ENCODE measurements around the gene QPRT. TPM values are rescaled to one million over a fixed set of nuclear protein-coding genes. Genes with fewer than 3 reads are reported as not detected.

QPRT gene
- total and polyA plus RNA-seq, 2 donors (not counting 3 experiments of a cell fraction or from before 2014, with no cell fraction given), result 0.40 to 0.44 TPM

DNA sequence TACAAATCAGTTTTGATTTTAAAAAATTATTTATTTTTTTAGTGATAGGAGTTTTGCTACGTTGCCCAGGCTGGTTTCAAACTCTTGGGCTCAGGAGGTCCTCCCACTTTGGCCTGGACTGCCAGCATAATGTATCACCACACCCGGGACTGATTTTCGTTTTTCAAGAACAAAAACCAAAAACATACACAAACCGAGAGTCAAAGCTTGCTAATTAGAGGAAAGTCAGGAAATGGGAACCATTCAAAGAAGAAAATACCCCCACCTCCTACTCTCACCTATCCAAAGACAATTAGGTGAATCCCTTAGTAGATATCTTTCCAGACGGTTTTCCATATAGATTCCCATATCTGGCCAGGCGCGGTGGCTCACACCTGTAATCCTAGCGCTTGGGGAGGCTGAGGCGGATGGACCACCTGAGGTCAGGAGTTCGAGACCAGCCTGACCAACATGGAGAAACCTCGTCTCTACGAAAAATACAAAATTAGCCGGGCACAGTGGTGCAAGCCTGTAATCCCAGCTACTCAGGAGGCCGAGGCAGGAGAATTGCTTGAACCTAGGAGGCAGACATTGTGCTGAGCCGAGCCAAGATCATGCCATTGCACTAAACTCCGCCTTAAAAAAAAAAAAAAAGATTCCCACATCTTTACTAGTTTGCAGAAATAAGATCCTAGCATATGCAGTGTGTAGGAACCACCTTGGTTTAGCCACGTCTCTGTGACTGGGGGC is 16.8 kb upstream of the QPRT start:
- DNase-seq (ENCODE audit: low read depth, low spot score), result no peak
- Histone ChIP-seq H3K9ac (replicated peaks; ENCODE audit: extremely low read depth, insufficient read depth, low read length) (no peak overlapping the region), H4K20me1 (replicated peaks; ENCODE audit: control insufficient read depth, extremely low read depth, insufficient read depth, low read length) (no peaks in the 10 kb centered on the region), H3K79me2 (ENCODE audit: control insufficient read depth, insufficient read depth, low read length) (no peaks in the 10 kb centered on the region), H3K4me3 (replicated peaks in 1 of 3; ENCODE audit: insufficient read depth in 1 of 3, low read depth in 1 of 3, low read length in 3 of 3) (no peak overlapping the region), H2AFZ (ENCODE audit: low read depth, low read length) (no peak overlapping the region), H3K4me2 (ENCODE audit: insufficient read depth, low read length) (no peak overlapping the region), H3K4me1 (ENCODE audit: control insufficient read depth, extremely low read depth, insufficient read depth, low read length) (no peaks in the 10 kb centered on the region), H3K27me3 (ENCODE audit: control insufficient read depth in 2 of 2, insufficient read depth in 2 of 2, low read length in 2 of 2) (no peaks in the 10 kb centered on the region), H3K9me1 (replicated peaks; ENCODE audit: control insufficient read depth, extremely low read depth, insufficient read depth, low read length) (no peaks in the 10 kb centered on the region), H3K27ac (ENCODE audit: insufficient read depth, low read depth, low read length) (no peak overlapping the region), H3K36me3 (ENCODE audit: control insufficient read depth in 2 of 2, extremely low read depth in 1 of 2, insufficient read depth in 2 of 2, low read length in 2 of 2) (no peaks in the 10 kb centered on the region), H3K9me3 (replicated peaks; ENCODE audit: control insufficient read depth, insufficient read depth, low read length) (no peaks in the 10 kb centered on the region)
- ChIA-PET POLR2A (no interaction called here), CTCF (no interaction called here)
- no peak for FAIRE-seq
- intact Hi-C loops (cut with micrococcal nuclease), result no loop called here
- BruUV-seq (replicated peaks), result no TSS peak
- TF ChIP-seq POLR2A (IDR thresholded peaks at IDR 0.05; ENCODE audit: low read depth, low read length), result no peak
- TF ChIP-seq, protein P1, sequence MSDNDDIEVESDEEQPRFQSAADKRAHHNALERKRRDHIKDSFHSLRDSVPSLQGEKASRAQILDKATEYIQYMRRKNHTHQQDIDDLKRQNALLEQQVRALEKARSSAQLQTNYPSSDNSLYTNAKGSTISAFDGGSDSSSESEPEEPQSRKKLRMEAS (IDR thresholded peaks at IDR 0.05; ENCODE audit: insufficient read depth, insufficient read length), result no peak
- TF ChIP-seq GATA2 (IDR thresholded peaks at IDR 0.05; ENCODE audit: insufficient read depth, insufficient read length, low read depth, low read length), result no peak
- no peak for TF ChIP-seq JUN (IDR thresholded peaks at IDR 0.05; ENCODE audit: borderline replicate concordance, insufficient read depth, insufficient read length, low read depth)
- TF ChIP-seq FOS (IDR thresholded peaks at IDR 0.05; ENCODE audit: borderline replicate concordance, insufficient read depth, low read length), result no peak
- no peak for TF ChIP-seq EZH2 (IDR thresholded peaks at IDR 0.05; ENCODE audit: borderline replicate concordance, low read depth, low read length, severe bottlenecking)
- TF ChIP-seq POLR2AphosphoS5 (IDR thresholded peaks at IDR 0.05; ENCODE audit: insufficient read depth, low read depth, low read length), result no peak
- no peak for TF ChIP-seq MYC (IDR thresholded peaks at IDR 0.05; ENCODE audit: low read depth, low read length)
- dilution Hi-C loops (cut with MboI; ENCODE audit: extremely low pct_ligation_motif_present, low sequenced_read_pairs), result no loop called here

DNA sequence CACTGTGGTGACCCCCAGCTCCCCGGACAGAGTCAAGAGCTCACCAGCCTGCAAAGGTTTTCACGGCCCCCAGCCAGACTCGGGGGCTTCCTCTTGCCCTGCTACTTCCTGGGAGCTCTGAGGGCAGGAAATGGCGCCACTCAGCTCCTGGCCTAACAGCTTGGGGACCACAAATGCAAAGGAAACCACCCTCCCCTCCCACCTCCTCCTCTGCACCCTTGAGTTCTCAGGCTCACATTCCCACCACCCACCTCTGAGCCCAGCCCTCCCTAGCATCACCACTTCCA is 16.3 kb upstream of the QPRT start:
- TF ChIP-seq FOS (IDR thresholded peaks at IDR 0.05; ENCODE audit: borderline replicate concordance, insufficient read depth, low read length) (no peak), POLR2AphosphoS5 (IDR thresholded peaks at IDR 0.05; ENCODE audit: insufficient read depth, low read depth, low read length) (no peak), EZH2 (IDR thresholded peaks at IDR 0.05; ENCODE audit: borderline replicate concordance, low read depth, low read length, severe bottlenecking) (no peak), MYC (IDR thresholded peaks at IDR 0.05; ENCODE audit: low read depth, low read length) (no peak), JUN (IDR thresholded peaks at IDR 0.05; ENCODE audit: borderline replicate concordance, insufficient read depth, insufficient read length, low read depth) (no peak), POLR2A (IDR thresholded peaks at IDR 0.05; ENCODE audit: low read depth, low read length) (no peak), GATA2 (IDR thresholded peaks at IDR 0.05; ENCODE audit: insufficient read depth, insufficient read length, low read depth, low read length) (no peak)
- TF ChIP-seq, protein P2, sequence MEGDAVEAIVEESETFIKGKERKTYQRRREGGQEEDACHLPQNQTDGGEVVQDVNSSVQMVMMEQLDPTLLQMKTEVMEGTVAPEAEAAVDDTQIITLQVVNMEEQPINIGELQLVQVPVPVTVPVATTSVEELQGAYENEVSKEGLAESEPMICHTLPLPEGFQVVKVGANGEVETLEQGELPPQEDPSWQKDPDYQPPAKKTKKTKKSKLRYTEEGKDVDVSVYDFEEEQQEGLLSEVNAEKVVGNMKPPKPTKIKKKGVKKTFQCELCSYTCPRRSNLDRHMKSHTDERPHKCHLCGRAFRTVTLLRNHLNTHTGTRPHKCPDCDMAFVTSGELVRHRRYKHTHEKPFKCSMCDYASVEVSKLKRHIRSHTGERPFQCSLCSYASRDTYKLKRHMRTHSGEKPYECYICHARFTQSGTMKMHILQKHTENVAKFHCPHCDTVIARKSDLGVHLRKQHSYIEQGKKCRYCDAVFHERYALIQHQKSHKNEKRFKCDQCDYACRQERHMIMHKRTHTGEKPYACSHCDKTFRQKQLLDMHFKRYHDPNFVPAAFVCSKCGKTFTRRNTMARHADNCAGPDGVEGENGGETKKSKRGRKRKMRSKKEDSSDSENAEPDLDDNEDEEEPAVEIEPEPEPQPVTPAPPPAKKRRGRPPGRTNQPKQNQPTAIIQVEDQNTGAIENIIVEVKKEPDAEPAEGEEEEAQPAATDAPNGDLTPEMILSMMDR (IDR thresholded peaks at IDR 0.05; ENCODE audit: extremely low read depth in 1 of 2, insufficient read depth in 1 of 2, low read depth in 1 of 2, low read length in 2 of 2), result no peak
- TF ChIP-seq, protein P1 (IDR thresholded peaks at IDR 0.05; ENCODE audit: insufficient read depth, insufficient read length), result no peak
- H3K4me3 ChIP-seq (replicated peaks in 1 of 3; ENCODE audit: insufficient read depth in 1 of 3, low read depth in 1 of 3, low read length in 3 of 3), result no peak overlapping the region
- ChIA-PET CTCF (no interaction called here), POLR2A (no interaction called here)
- no peak for FAIRE-seq
- intact Hi-C loops (cut with micrococcal nuclease), result no loop called here
- H3K4me2 ChIP-seq (ENCODE audit: insufficient read depth, low read length), result no peak overlapping the region
- no peak overlapping the region for H3K9ac ChIP-seq (replicated peaks; ENCODE audit: extremely low read depth, insufficient read depth, low read length)
- no peaks in the 10 kb centered on the region for H4K20me1 ChIP-seq (replicated peaks; ENCODE audit: control insufficient read depth, extremely low read depth, insufficient read depth, low read length)
- H2AFZ ChIP-seq (ENCODE audit: low read depth, low read length), result no peak overlapping the region
- no peaks in the 10 kb centered on the region for H3K27me3 ChIP-seq (ENCODE audit: control insufficient read depth in 2 of 2, insufficient read depth in 2 of 2, low read length in 2 of 2)
- H3K4me1 ChIP-seq (ENCODE audit: control insufficient read depth, extremely low read depth, insufficient read depth, low read length), result no peaks in the 10 kb centered on the region
- no peak for DNase-seq (ENCODE audit: low read depth, low spot score)
- H3K79me2 ChIP-seq (ENCODE audit: control insufficient read depth, insufficient read depth, low read length), result no peaks in the 10 kb centered on the region
- H3K9me1 ChIP-seq (replicated peaks; ENCODE audit: control insufficient read depth, extremely low read depth, insufficient read depth, low read length), result no peaks in the 10 kb centered on the region
- no peaks in the 10 kb centered on the region for H3K36me3 ChIP-seq (ENCODE audit: control insufficient read depth in 2 of 2, extremely low read depth in 1 of 2, insufficient read depth in 2 of 2, low read length in 2 of 2)
- no TSS peak for BruUV-seq (replicated peaks)
- H3K27ac ChIP-seq (ENCODE audit: insufficient read depth, low read depth, low read length), result no peak overlapping the region
- dilution Hi-C loops (cut with MboI; ENCODE audit: extremely low pct_ligation_motif_present, low sequenced_read_pairs), result no loop called here
- no peaks in the 10 kb centered on the region for H3K9me3 ChIP-seq (replicated peaks; ENCODE audit: control insufficient read depth, insufficient read depth, low read length)

Measured in endothelial cell of umbilical vein (primary cell).